ENCODE measurements around the gene CEP192.

DNA sequence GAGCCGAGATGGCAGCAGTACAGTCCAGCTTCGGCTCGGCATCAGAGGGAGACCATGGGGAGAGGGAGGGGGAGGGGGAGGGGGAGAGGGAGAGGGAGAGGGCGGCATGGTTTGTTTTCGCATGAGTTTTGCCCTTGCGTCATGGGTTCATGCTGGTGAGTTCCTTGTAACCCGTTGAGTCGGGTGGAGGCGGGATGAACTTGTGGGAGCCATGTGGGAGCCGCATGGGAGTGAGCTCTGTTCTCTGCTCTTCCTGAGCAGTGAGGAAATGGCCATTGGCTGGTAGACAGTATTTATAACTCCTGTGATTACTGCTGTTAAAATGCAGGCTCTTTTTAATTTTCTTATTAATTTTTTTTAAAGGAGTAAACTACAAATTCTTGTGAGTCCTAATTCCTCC, 108.0 kb downstream of the CEP192 start:
- TF ChIP-seq, protein P1, sequence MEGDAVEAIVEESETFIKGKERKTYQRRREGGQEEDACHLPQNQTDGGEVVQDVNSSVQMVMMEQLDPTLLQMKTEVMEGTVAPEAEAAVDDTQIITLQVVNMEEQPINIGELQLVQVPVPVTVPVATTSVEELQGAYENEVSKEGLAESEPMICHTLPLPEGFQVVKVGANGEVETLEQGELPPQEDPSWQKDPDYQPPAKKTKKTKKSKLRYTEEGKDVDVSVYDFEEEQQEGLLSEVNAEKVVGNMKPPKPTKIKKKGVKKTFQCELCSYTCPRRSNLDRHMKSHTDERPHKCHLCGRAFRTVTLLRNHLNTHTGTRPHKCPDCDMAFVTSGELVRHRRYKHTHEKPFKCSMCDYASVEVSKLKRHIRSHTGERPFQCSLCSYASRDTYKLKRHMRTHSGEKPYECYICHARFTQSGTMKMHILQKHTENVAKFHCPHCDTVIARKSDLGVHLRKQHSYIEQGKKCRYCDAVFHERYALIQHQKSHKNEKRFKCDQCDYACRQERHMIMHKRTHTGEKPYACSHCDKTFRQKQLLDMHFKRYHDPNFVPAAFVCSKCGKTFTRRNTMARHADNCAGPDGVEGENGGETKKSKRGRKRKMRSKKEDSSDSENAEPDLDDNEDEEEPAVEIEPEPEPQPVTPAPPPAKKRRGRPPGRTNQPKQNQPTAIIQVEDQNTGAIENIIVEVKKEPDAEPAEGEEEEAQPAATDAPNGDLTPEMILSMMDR (IDR thresholded peaks at IDR 0.05) = no peak
- no peak for TF ChIP-seq POLR2A (IDR thresholded peaks at IDR 0.05)
